K562 (cell line): ENCODE results near the gene IL1R1. TPM values are rescaled to one million over a fixed set of nuclear protein-coding genes. Genes with fewer than 3 reads are reported as not detected.

Source experiments
- ATAC-seq: fragments of 200-7000 bp; cut with Tn5 transposase; 3 replicates; pipeline ENCODE4 v1.9.1; 2020; ENCODE audit warnings: moderate library complexity
- BruUV-seq: library from RNA; stranded (reverse); fragments of 400-500 nt; replicated peaks from 2 replicates; lab custom pipeline; 2021; lab: Mats Ljungman, UMichigan
- CTCF ChIA-PET: fragments of 300-600 bp; formaldehyde crosslinking; extraction: SDS; loops from one replicate; lab custom pipeline; 2021; ENCODE audit warnings: low intra/inter-chr PET ratio; lab: Yijun Ruan, JAX
- POLR2A ChIA-PET: fragments of 300-600, 350-650 bp; sonication (Branson Sonifier 250); formaldehyde crosslinking; extraction: SDS; loops from one replicate; lab custom pipeline; 2021; ENCODE audit warnings: antibody characterized with exemption, inconsistent platforms; lab: Yijun Ruan, JAX
- DNase-seq, 4 experiments: peaks; one replicate each; pipeline versions ENCODE4 v3.0.0 to v3.0.0-alpha.2; 2011 to 2018; ENCODE audit warnings: low spot score in 3 of 4, mixed read lengths in 3 of 4; ENCODE audit errors: extremely low read depth in 1 of 4
- FAIRE-seq: peaks from 2 replicates; lab custom pipeline; 2011; peaks lifted over from hg19 to GRCh38; lab: Jason Lieb, UNC
- H2AFZ ChIP-seq: 2 replicates; pipeline ENCODE4 v1.6.0; 2011; ENCODE audit warnings: low read depth, low read length, control low read depth, inconsistent platforms
- H3K27ac ChIP-seq: fragments of 200-600 bp; 3 replicates; pipeline ENCODE4 v1.8.0; 2011; ENCODE audit warnings: low read depth, mild to moderate bottlenecking, control low read depth, inconsistent platforms, low read length, moderate library complexity, mixed read lengths; ENCODE audit errors: extremely low read depth
- H3K27me3 ChIP-seq, 2 experiments: fragments of 300-600 bp in 1 of 2; 2 replicates in 1 of 2; 3 replicates in 1 of 2; pipeline versions ENCODE4 v1.6.0 to v1.8.0; 2011; ENCODE audit warnings: inconsistent platforms in 2 of 2, low read length in 2 of 2, mild to moderate bottlenecking in 1 of 2, mixed read lengths in 1 of 2, moderate library complexity in 1 of 2; ENCODE audit not compliant: control insufficient read depth in 2 of 2, insufficient read depth in 2 of 2
- H3K36me3 ChIP-seq: fragments of 300-600 bp; 3 replicates; pipeline ENCODE4 v1.8.0; 2011; ENCODE audit warnings: mild to moderate bottlenecking, low read length, inconsistent platforms; ENCODE audit not compliant: control insufficient read depth, insufficient read depth
- H3K4me1 ChIP-seq, 2 experiments: fragments of 200-600 bp in 1 of 2; replicated peaks in 1 of 2; 2 replicates in 1 of 2; 3 replicates in 1 of 2; pipeline versions ENCODE4 v1.5.1 to v1.8.0; 2011; ENCODE audit warnings: inconsistent platforms in 2 of 2, low read length in 2 of 2, mild to moderate bottlenecking in 1 of 2, mixed read lengths in 1 of 2, moderate library complexity in 1 of 2; ENCODE audit not compliant: control insufficient read depth in 2 of 2, insufficient read depth in 2 of 2
- H3K4me2 ChIP-seq: 2 replicates; pipeline ENCODE4 v1.6.1; 2011; ENCODE audit warnings: low read length, control low read depth, inconsistent platforms, mixed read lengths; ENCODE audit not compliant: insufficient read depth
- H3K4me3 ChIP-seq: fragments of 200-600 bp; sonication (generic), shearing (Covaris generic); 2 replicates; pipeline ENCODE4 v1.5.1; 2016; ENCODE audit warnings: control low read depth, inconsistent platforms
- H3K79me2 ChIP-seq: fragments of 200-600 bp; 3 replicates; pipeline ENCODE4 v1.8.0; 2011; ENCODE audit warnings: low read length, inconsistent platforms; ENCODE audit not compliant: control insufficient read depth, insufficient read depth
- H3K9ac ChIP-seq, 2 experiments: 2 replicates each; pipeline versions ENCODE4 v1.6.0 to v1.6.1; 2011; ENCODE audit warnings: low read depth in 2 of 2, low read length in 2 of 2, control low read depth in 1 of 2, inconsistent platforms in 1 of 2, mild to moderate bottlenecking in 1 of 2, mixed read lengths in 1 of 2; ENCODE audit not compliant: insufficient read depth in 1 of 2
- H3K9me1 ChIP-seq: one replicate; pipeline ENCODE4 v1.6.0; 2011; ENCODE audit warnings: inconsistent platforms, mild to moderate bottlenecking, low read length, moderate library complexity; ENCODE audit not compliant: control insufficient read depth, insufficient read depth
- H3K9me3 ChIP-seq: replicated peaks from 2 replicates; pipeline ENCODE4 v1.5.1; 2011; ENCODE audit warnings: low read depth, low read length, inconsistent platforms; ENCODE audit not compliant: control insufficient read depth, insufficient read depth
- H4K20me1 ChIP-seq: replicated peaks from 2 replicates; pipeline ENCODE4 v1.6.1; 2011; ENCODE audit warnings: low read length, inconsistent platforms, mixed read lengths; ENCODE audit not compliant: control insufficient read depth, insufficient read depth
- EP400 ChIP-seq: fragments of 450-650 bp; IDR thresholded peaks from 2 replicates; pipeline ENCODE4 v1.6.1; 2017; ENCODE audit warnings: antibody characterized with exemption, mild to moderate bottlenecking, moderate library complexity
- HES1 ChIP-seq: fragments of 450-650 bp; IDR thresholded peaks from 2 replicates; pipeline ENCODE4 v1.6.1; 2016; ENCODE audit warnings: low read depth, mild to moderate bottlenecking, moderate library complexity
- IRF1 ChIP-seq: sonication (generic); formaldehyde crosslinking; IDR thresholded peaks from 2 replicates; pipeline ENCODE4 v1.8.0; 2022; ENCODE audit warnings: missing genetic modification reagents, mild to moderate bottlenecking, borderline replicate concordance
- KDM4B ChIP-seq, 2 experiments: fragments of 450-650 bp in 1 of 2; sonication (generic) in 1 of 2; IDR thresholded peaks; 2 replicates each; pipeline ENCODE4 v1.6.1; 2016 to 2017; ENCODE audit warnings: borderline replicate concordance in 2 of 2, antibody characterized with exemption in 1 of 2, low read depth in 1 of 2, mild to moderate bottlenecking in 1 of 2
- MTA1 ChIP-seq: fragments of 450-650 bp; IDR thresholded peaks from 2 replicates; pipeline ENCODE4 v1.6.1; 2017; ENCODE audit warnings: borderline replicate concordance
- NFIC ChIP-seq: fragments of 450-650 bp; IDR thresholded peaks from 2 replicates; pipeline ENCODE4 v1.6.1; 2017; ENCODE audit warnings: mild to moderate bottlenecking, inconsistent platforms
- NR0B1 ChIP-seq: fragments of 450-650 bp; IDR thresholded peaks from one replicate; pipeline ENCODE4 v1.6.1; 2018; ENCODE audit warnings: mild to moderate bottlenecking, moderate library complexity; ENCODE audit not compliant: partially characterized antibody
- SAFB2 ChIP-seq: fragments of 200-400 bp; formaldehyde crosslinking; IDR thresholded peaks from 2 replicates; pipeline ENCODE4 v1.6.1; 2018; ENCODE audit warnings: borderline replicate concordance, low read length, low read depth, moderate library complexity; ENCODE audit not compliant: severe bottlenecking
- TCF15 ChIP-seq: fragments of 250-450 bp; sonication (Bioruptor Pico); IDR thresholded peaks from 2 replicates; pipeline ENCODE4 v1.8.0; 2022; ENCODE audit warnings: moderate library complexity, mild to moderate bottlenecking, inconsistent platforms
- WGBS: fragments of 100-300 bp; shearing (Covaris generic); methylation state at CpG from one replicate; pipeline ENCODE4 v1.1.6; 2016; ENCODE audit warnings: low coverage, mixed read lengths; ENCODE audit not compliant: insufficient coverage; ENCODE audit errors: missing lambda C conversion rate; 5-methylcytosine and 5-hydroxymethylcytosine counted together
- in situ Hi-C: fragments of 300-500 bp; cut with MboI; formaldehyde crosslinking; loops from 4 replicates; pipeline ENCODE4 v1.15.0; 2018; ENCODE audit warnings: inconsistent platforms, mixed read lengths
- intact Hi-C: fragments of 100-400 bp; cut with micrococcal nuclease; formaldehyde crosslinking; loops from 2 replicates; pipeline ENCODE4 v1.14.2; 2022
- polyA plus RNA-seq, 8 experiments: library from polyadenylated mRNA; depleted of rRNA in 4 of 8; stranded (reverse) in 5 of 8; unstranded in 3 of 8; fragments of >200 nt; fragmentation: Nextera tagmentation in 2 of 8; fragmentation: Illumina TruSeq in 1 of 8; extraction: Ambion mirVana in 2 of 8; extraction: Trizol in 1 of 8; gene quantifications; 2 replicates each; pipeline versions ENCODE4 v1.2.1 to v1.2.3, GENCODE V29; 2011 to 2014; ENCODE audit warnings: inconsistent platforms in 1 of 8, missing spikeins in 1 of 8
- total RNA-seq, 7 experiments: library from RNA; depleted of rRNA in 6 of 7; stranded (reverse); fragments of >200 nt in 6 of 7; fragmentation: Illumina TruSeq in 2 of 7; extraction: Trizol in 2 of 7; gene quantifications; 2 replicates each; pipeline versions ENCODE4 v1.2.1 to v1.2.3, GENCODE V29; 2011 to 2021; ENCODE audit warnings: low replicate concordance in 1 of 7

The IL1R1 gene
- total and polyA plus RNA-seq, 9 of the 15 experiments (the other 6 are each of a cell fraction or from before 2014, with no cell fraction given) = 0.81 to 3.9 (median 1.6) TPM

GRCh38 chr2:102229141-102229769, 86.7 kb downstream of the IL1R1 start:
- H3K27ac ChIP-seq = no peak overlapping the region
- POLR2A ChIA-PET = no interaction called here
- no peak overlapping the region for H3K4me3 ChIP-seq
- no peaks in the 10 kb centered on the region for H4K20me1 ChIP-seq
- no peaks in the 10 kb centered on the region for H3K27me3 ChIP-seq
- no peak overlapping the region for H3K4me2 ChIP-seq
- no peaks in the 10 kb centered on the region for H3K9me1 ChIP-seq
- no peaks in the 10 kb centered on the region for H3K36me3 ChIP-seq
- in situ Hi-C loops (no loop called here), intact Hi-C loops (no loop called here)
- peaks cover 3 to 24% of the 10 kb centered on the region in 2 experiments; a peak in 4 of 5 replicates for H3K4me1 ChIP-seq
- WGBS = 46% methylated on average over 6 of the region's 6 CpGs
- DNase-seq (no peak), ATAC-seq (no peak), FAIRE-seq (no peak)
- BruUV-seq = no TSS peak
- TF ChIP-seq EP400 (no peak), KDM4B (IDR thresholded peaks at IDR 0.05; ENCODE audit: borderline replicate concordance in 2 of 2, low read depth in 1 of 2) (no peak), NR0B1 (no peak), TCF15 (CRISPR knock-in tag) (no peak), MTA1 (no peak), SAFB2 (no peak), IRF1 (CRISPR knock-in tag) (no peak), HES1 (no peak), NFIC (no peak)
- H2AFZ ChIP-seq = no peak overlapping the region; the same call in 1 of the 2 replicates
- H3K79me2 ChIP-seq = no peaks in the 10 kb centered on the region
- H3K9me3 ChIP-seq = no peaks in the 10 kb centered on the region
- CTCF ChIA-PET = interaction anchor here (0.7 kb wide), 1 partner anchor 226 kb away, joined by 3 read pairs; no protein-coding TSS in a partner anchor
- no peak overlapping the region for H3K9ac ChIP-seq

Other genes starting within 250 kb of the IL1R1 start
- 0.24 TPM in 1 of 2 replicates, not detected in the other for gene IL1R2, start 150.8 kb upstream of the IL1R1 start, total RNA-seq (2014; rRNA removed)
- not detected in 2 replicates for gene IL1R2, start 150.8 kb upstream of the IL1R1 start, total RNA-seq (2014; rRNA removed; fragmentation: Illumina TruSeq; extraction: Trizol)
- not detected in 2 replicates for gene IL1R2, start 150.8 kb upstream of the IL1R1 start, total RNA-seq (2015; rRNA removed; fragmentation: Illumina TruSeq; extraction: Trizol)
- 0.13 TPM in 1 of 2 replicates, not detected in the other for gene IL1R2, start 150.8 kb upstream of the IL1R1 start, total RNA-seq (2021)
- gene IL1R2, start 150.8 kb upstream of the IL1R1 start, polyA plus RNA-seq (2011; rRNA removed) = not detected in 2 replicates
- gene IL1R2, start 150.8 kb upstream of the IL1R1 start, polyA plus RNA-seq (2014; fragmentation: Illumina TruSeq; extraction: Trizol) = not detected in 2 replicates
- gene IL1R2, start 150.8 kb upstream of the IL1R1 start, polyA plus RNA-seq (2014; fragmentation: Nextera tagmentation; extraction: Ambion mirVana) = under 1 TPM in 1 of 2 experiments, not detected in 1; 0.13 TPM
- not detected in 2 replicates for gene IL1R2, start 150.8 kb upstream of the IL1R1 start, polyA plus RNA-seq (2014; rRNA removed)
- not detected in 2 replicates for gene IL1RL2, start 44.3 kb downstream of the IL1R1 start, total RNA-seq (2014; rRNA removed)
- gene IL1RL2, start 44.3 kb downstream of the IL1R1 start, total RNA-seq (2014; rRNA removed; fragmentation: Illumina TruSeq; extraction: Trizol) = not detected in 2 replicates
- gene IL1RL2, start 44.3 kb downstream of the IL1R1 start, total RNA-seq (2015; rRNA removed; fragmentation: Illumina TruSeq; extraction: Trizol) = not detected in 2 replicates
- not detected in 2 replicates for gene IL1RL2, start 44.3 kb downstream of the IL1R1 start, total RNA-seq (2021)
- not detected in 2 replicates for gene IL1RL2, start 44.3 kb downstream of the IL1R1 start, polyA plus RNA-seq (2011; rRNA removed)
- gene IL1RL2, start 44.3 kb downstream of the IL1R1 start, polyA plus RNA-seq (2014; fragmentation: Illumina TruSeq; extraction: Trizol) = not detected in 2 replicates
- not detected for gene IL1RL2, start 44.3 kb downstream of the IL1R1 start, polyA plus RNA-seq (2014; fragmentation: Nextera tagmentation; extraction: Ambion mirVana)
- not detected in 2 replicates for gene IL1RL2, start 44.3 kb downstream of the IL1R1 start, polyA plus RNA-seq (2014; rRNA removed)
- gene IL1RL1, start 168.8 kb downstream of the IL1R1 start, total RNA-seq (2014; rRNA removed) = 0.45 and 0.59 TPM in 2 replicates
- gene IL1RL1, start 168.8 kb downstream of the IL1R1 start, total RNA-seq (2014; rRNA removed; fragmentation: Illumina TruSeq; extraction: Trizol) = 0.73 and 1.0 TPM in 2 replicates
- gene IL1RL1, start 168.8 kb downstream of the IL1R1 start, total RNA-seq (2015; rRNA removed; fragmentation: Illumina TruSeq; extraction: Trizol) = 2.6 and 3.3 TPM in 2 replicates
- gene IL1RL1, start 168.8 kb downstream of the IL1R1 start, total RNA-seq (2021) = 0.44 and 1.0 TPM in 2 replicates
- gene IL1RL1, start 168.8 kb downstream of the IL1R1 start, polyA plus RNA-seq (2011; rRNA removed) = 0.05 and 0.06 TPM in 2 replicates
- 0.72 and 1.2 TPM in 2 replicates for gene IL1RL1, start 168.8 kb downstream of the IL1R1 start, polyA plus RNA-seq (2014; fragmentation: Illumina TruSeq; extraction: Trizol)
- gene IL1RL1, start 168.8 kb downstream of the IL1R1 start, polyA plus RNA-seq (2014; fragmentation: Nextera tagmentation; extraction: Ambion mirVana) = under 1 TPM; 0.42 to 0.59 TPM
- 0.66 and 0.81 TPM in 2 replicates for gene IL1RL1, start 168.8 kb downstream of the IL1R1 start, polyA plus RNA-seq (2014; rRNA removed)
- 1.6 and 3.3 TPM in 2 replicates for gene IL18R1, start 213.1 kb downstream of the IL1R1 start, total RNA-seq (2014; rRNA removed)
- gene IL18R1, start 213.1 kb downstream of the IL1R1 start, total RNA-seq (2014; rRNA removed; fragmentation: Illumina TruSeq; extraction: Trizol) = 4.8 TPM in 2 replicates
- gene IL18R1, start 213.1 kb downstream of the IL1R1 start, total RNA-seq (2015; rRNA removed; fragmentation: Illumina TruSeq; extraction: Trizol) = 8.8 and 10.0 TPM in 2 replicates
- gene IL18R1, start 213.1 kb downstream of the IL1R1 start, total RNA-seq (2021) = 2.5 and 4.5 TPM in 2 replicates
- gene IL18R1, start 213.1 kb downstream of the IL1R1 start, polyA plus RNA-seq (2011; rRNA removed) = 1.1 and 1.9 TPM in 2 replicates
- gene IL18R1, start 213.1 kb downstream of the IL1R1 start, polyA plus RNA-seq (2014; fragmentation: Illumina TruSeq; extraction: Trizol) = 2.8 and 3.5 TPM in 2 replicates
- under 1 TPM; 0.55 to 0.81 TPM for gene IL18R1, start 213.1 kb downstream of the IL1R1 start, polyA plus RNA-seq (2014; fragmentation: Nextera tagmentation; extraction: Ambion mirVana)
- 2.9 and 3.7 TPM in 2 replicates for gene IL18R1, start 213.1 kb downstream of the IL1R1 start, polyA plus RNA-seq (2014; rRNA removed)